Bronchial epithelial cell (primary cell): ENCODE data around the gene PDZD2. TPM values are rescaled to one million over a fixed set of nuclear protein-coding genes. Genes with fewer than 3 reads are reported as not detected.

Experiments used
- DNase-seq: peaks from one replicate; pipeline ENCODE4 v3.0.0-alpha.2; 2010; ENCODE audit warnings: low read depth
- FAIRE-seq: peaks from 2 replicates; lab custom pipeline; 2011; peaks lifted over from hg19 to GRCh38; lab: Jason Lieb, UNC
- H3K27me3 ChIP-seq: 2 replicates; pipeline ENCODE4 v1.5.1; 2011; ENCODE audit warnings: low read length; ENCODE audit not compliant: control insufficient read depth, insufficient read depth
- H3K36me3 ChIP-seq: 2 replicates; pipeline ENCODE4 v1.5.1; 2011; ENCODE audit warnings: low read length; ENCODE audit not compliant: control insufficient read depth, insufficient read depth
- H3K4me3 ChIP-seq: 2 replicates; pipeline ENCODE4 v1.5.1; 2011; ENCODE audit warnings: mild to moderate bottlenecking, low read depth, low read length, control low read depth
- CTCF ChIP-seq: IDR thresholded peaks from 2 replicates; pipeline ENCODE4 v1.5.1; 2011; ENCODE audit warnings: mild to moderate bottlenecking, moderate library complexity, low read length, control low read depth, inconsistent platforms; ENCODE audit not compliant: insufficient read depth, severe bottlenecking
- total RNA-seq: library from RNA; depleted of rRNA; stranded (reverse); fragments of >200 nt; gene quantifications from 2 replicates; pipeline ENCODE4 v1.2.1, GENCODE V29; 2014

The PDZD2 gene
- total RNA-seq, 1 donor from 2014 or later, result 1.8 TPM

- Histone ChIP-seq H3K27me3 (no peaks in the 10 kb centered on the region), H3K4me3 (no peak overlapping the region), H3K36me3 (no peaks in the 10 kb centered on the region)
- DNase-seq, result no peak
- FAIRE-seq, result no peak
- TF ChIP-seq CTCF, result no peak
Measured at GRCh38 chr5:32000731-32001130, 361.8 kb downstream of the PDZD2 start.

- Histone ChIP-seq H3K4me3 (no peak overlapping the region), H3K27me3 (no peaks in the 10 kb centered on the region), H3K36me3 (no peaks in the 10 kb centered on the region)
- FAIRE-seq (no peak), DNase-seq (no peak)
- TF ChIP-seq CTCF, result no peak
Measured at GRCh38 chr5:32001284-32001683, 362.4 kb downstream of the PDZD2 start.

GRCh38 chr5:32001707-32002106, 362.8 kb downstream of the PDZD2 start:
- Histone ChIP-seq H3K36me3 (no peaks in the 10 kb centered on the region), H3K4me3 (no peak overlapping the region), H3K27me3 (no peaks in the 10 kb centered on the region)
- FAIRE-seq (no peak), DNase-seq (no peak)
- no peak for TF ChIP-seq CTCF

- DNase-seq (no peak), FAIRE-seq (peak; percentile 97)
- H3K27me3 ChIP-seq, result no peaks in the 10 kb centered on the region
- H3K36me3 ChIP-seq, result no peaks in the 10 kb centered on the region
- TF ChIP-seq CTCF, result no peak
- no peak overlapping the region for H3K4me3 ChIP-seq
Measured at GRCh38 chr5:32002755-32003154, 363.8 kb downstream of the PDZD2 start.

GRCh38 chr5:32003981-32004380, 365.1 kb downstream of the PDZD2 start:
- Histone ChIP-seq H3K36me3 (no peaks in the 10 kb centered on the region), H3K4me3 (no peak overlapping the region), H3K27me3 (no peaks in the 10 kb centered on the region)
- TF ChIP-seq CTCF, result no peak
- FAIRE-seq, result no peak
- DNase-seq, result no peak

- TF ChIP-seq CTCF, result no peak
- Histone ChIP-seq H3K4me3 (no peak overlapping the region), H3K27me3 (no peaks in the 10 kb centered on the region), H3K36me3 (no peaks in the 10 kb centered on the region)
- FAIRE-seq, result no peak
- no peak for DNase-seq
Measured at GRCh38 chr5:32004404-32004803, 365.5 kb downstream of the PDZD2 start.
